HG02588 (cell line): ENCODE results near the gene ALMS1.
"Not testable (repeated sequence)": the region's sequence is repeated elsewhere in the genome, so short reads cannot be mapped to it uniquely, and the experiment has no call there.

Experiments used
- ATAC-seq: cut with Tn5 transposase; IDR thresholded peaks from one replicate; pipeline ENCODE4 v1.9.1; 2021; ENCODE audit warnings: mild to moderate bottlenecking, moderate library complexity; ENCODE audit not compliant: unreplicated experiment

The ALMS1 gene

DNA sequence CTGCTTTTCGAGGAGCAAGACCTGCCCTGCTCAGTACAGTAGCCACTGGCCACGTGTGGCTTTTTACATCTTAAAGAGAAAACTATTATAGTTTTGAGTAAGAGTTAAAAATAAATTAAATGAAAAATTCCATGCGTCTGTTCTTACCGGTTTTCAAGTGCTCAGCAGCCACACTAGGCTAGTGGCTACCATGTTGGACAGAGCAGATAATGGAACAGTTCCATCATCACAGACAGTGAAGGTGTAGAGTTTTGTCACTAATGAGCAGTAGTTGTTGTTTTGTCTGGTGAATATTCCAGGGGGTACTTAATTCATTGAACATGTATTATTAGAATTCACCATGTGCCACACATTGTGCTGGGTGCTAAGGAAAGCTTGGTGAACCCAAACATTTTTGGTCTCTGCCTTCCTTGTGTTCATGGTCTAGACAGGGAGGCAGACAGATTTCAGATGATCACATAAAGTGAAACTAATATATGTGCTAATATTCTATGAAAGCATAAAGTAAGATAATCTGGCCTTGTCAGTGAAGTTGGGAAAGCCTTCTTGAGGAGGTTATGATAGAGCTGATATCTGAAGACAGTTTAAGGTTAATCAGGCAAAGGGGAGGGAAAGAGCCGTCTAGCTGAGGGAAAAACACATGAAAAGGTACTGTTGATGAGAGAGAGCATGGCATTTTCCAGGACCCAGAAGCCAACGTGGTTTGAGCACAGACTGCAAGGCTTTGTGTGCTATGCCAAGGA, 1.4 kb downstream of the ALMS1 start:
- ATAC-seq, result no peak

GRCh38 chr2:73402386-73403103, 16.9 kb downstream of the ALMS1 start:
- no peak for ATAC-seq

DNA sequence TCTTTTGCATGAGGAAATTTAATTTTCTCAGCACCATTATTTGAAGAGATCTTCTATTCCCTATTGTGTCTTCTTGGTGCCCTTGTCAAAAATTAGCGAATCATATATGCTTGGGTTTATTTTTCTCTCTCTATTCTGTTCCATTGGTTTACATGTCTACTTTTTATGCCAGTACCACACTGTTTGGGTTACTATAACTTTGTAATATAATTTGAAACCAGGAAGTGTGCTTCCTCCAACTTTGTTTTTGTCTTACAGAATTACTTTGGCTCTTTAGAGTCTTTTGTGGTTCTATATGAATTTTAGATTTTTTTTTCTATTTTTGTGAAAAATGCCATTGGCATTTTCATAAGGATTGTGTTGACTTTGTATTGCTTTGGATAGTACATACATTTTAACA, 17.6 kb downstream of the ALMS1 start:
- ATAC-seq, result no peak

DNA sequence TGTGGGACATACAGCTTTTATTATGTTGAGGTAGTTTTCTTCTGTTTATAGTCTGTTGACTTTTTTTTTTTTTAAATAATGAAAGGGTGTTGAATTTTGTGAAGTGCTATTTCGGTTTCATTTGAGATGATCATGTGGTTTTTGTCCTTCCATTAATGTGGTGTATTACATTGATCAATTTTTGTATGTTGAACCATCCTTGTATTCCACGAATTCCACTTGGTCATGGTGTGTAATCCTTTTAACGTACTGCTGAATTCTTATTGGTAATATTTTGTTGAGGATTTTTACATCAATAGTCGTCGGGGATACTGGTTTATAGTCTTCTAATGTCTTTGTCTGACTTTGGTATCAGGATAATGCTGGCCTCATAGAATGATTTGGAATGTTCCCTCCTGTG, 18.8 kb downstream of the ALMS1 start:
- ATAC-seq, result no peak

- no peak for ATAC-seq
Measured at GRCh38 chr2:73406996-73407395, 21.4 kb downstream of the ALMS1 start.

DNA sequence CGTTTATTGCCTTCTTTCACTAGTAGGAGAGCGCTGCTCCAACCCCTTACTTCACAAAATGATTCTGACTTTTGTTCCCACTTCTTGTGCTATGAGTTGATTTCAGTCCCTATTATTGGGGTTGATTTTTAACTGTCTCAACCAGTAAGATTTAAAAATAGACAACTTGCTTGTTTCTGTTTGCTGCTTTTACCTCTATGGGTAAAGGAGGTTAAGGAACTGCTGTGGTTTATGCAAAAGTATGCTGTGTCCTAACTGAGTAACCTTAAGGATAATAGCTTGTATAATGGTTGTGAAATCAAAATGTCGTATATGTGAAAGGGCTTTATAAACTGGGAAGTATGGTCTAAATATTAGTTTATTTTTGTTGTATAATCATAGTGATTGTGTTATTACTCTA, 22.6 kb downstream of the ALMS1 start:
- peak; percentile 86 for ATAC-seq

DNA sequence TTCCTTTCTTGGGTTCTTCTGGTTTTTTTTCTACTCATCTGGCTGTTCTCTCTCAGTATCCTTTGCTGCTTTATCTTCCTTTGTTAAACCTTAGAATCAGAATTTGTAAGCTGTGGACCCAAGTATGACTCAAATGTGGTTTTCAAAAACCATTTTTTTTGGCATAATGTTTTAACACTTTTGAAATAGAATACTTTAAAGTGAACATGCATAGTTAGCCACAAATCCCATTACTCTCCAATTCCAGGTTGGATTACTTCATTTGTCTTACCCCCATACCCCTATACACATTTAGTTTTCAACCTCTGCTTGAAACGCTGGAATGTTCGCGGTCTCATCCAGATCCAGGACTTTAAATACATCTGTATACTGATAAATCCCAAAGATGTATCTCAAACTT, 29.1 kb downstream of the ALMS1 start:
- no peak for ATAC-seq

DNA sequence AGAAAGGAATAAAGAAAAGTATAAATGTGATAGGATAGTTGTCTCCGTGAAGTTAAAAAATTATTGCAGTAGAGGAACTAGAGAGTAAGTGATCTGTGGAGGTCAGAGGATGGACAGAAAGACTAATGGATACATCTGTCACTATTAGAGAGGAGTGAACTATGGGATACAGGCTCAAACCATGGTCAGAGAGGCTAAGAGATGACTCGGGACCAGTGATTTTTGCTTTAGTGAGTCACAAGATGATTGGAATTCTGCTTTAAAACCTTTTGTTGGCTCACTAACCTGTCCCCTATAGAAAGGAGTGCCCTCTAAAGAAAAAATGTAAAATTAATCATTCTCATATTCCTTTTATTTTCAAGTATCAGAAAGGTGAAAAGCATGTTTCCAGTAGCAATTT, 30.3 kb downstream of the ALMS1 start:
- ATAC-seq, result no peak

GRCh38 chr2:73418343-73418742, 32.7 kb downstream of the ALMS1 start:
- no peak for ATAC-seq

DNA sequence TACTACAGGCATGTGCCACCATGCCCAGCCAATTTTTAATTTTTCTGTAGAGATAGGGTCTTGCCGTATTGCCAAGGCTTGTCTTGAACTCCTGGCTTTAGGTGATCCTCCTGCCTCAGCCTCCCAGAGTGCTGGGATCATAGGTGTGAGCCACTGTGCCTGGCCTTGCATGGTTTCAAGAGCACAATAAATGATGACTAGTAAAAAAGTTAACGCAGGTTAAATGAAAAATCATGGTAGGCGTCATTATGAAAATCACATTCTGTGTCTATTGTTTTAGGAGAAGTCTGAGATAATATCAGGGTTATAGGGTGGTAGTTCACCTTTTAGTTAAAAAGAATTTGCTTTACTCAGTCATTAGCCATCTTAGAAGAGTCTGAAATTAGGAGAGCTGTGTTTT, 38.3 kb downstream of the ALMS1 start:
- no peak for ATAC-seq

- no peak for ATAC-seq
Measured at GRCh38 chr2:73426176-73426575, 40.5 kb downstream of the ALMS1 start.

GRCh38 chr2:73436019-73436418, 50.4 kb downstream of the ALMS1 start:
- no peak for ATAC-seq

- ATAC-seq, result no peak
Measured at GRCh38 chr2:73444202-73444601, 58.6 kb downstream of the ALMS1 start.

DNA sequence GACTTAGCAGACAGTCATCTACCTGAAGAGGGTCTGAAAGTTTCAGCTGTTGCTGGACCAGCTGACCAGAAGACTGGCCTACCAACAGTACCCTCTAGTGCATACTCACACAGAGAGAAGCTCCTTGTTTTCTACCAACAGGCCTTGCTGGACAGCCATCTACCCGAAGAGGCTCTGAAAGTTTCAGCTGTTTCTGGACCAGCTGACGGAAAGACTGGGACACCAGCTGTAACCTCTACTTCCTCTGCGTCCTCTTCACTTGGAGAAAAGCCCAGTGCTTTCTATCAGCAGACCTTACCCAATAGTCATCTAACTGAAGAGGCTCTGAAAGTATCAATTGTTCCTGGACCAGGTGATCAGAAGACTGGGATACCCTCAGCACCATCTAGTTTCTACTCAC, 63.2 kb downstream of the ALMS1 start:
- no peak for ATAC-seq

DNA sequence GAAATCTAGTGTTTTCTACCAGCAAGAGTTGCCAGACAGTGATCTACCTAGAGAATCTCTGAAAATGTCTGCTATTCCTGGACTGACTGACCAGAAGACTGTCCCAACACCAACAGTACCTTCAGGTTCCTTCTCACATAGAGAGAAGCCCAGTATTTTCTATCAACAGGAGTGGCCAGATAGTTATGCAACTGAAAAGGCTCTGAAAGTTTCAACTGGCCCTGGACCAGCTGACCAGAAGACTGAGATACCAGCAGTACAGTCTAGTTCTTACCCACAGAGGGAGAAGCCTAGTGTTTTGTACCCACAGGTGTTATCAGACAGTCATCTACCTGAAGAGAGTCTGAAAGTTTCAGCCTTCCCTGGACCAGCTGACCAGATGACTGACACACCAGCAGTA, 63.8 kb downstream of the ALMS1 start:
- ATAC-seq, result no peak

DNA sequence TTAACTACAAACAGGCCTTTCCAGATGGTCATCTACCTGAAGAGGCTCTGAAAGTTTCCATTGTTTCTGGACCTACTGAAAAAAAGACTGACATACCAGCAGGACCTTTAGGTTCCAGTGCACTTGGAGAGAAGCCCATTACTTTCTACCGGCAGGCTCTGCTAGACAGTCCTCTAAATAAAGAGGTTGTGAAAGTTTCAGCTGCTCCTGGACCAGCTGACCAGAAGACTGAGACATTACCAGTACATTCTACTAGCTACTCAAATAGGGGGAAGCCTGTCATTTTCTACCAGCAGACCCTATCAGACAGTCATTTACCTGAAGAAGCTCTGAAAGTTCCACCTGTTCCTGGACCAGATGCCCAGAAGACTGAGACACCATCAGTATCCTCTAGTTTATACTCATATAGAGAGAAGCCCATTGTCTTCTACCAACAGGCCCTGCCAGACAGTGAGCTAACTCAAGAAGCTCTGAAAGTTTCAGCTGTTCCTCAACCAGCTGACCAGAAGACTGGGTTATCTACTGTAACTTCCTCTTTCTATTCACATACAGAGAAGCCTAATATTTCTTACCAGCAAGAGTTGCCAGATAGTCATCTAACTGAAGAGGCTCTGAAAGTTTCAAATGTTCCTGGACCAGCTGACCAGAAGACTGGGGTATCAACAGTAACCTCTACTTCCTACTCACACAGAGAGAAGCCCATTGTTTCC, 65.8 kb downstream of the ALMS1 start:
- peak; percentile 95 for ATAC-seq

- ATAC-seq, result no peak
Measured at GRCh38 chr2:73457982-73458381, 72.3 kb downstream of the ALMS1 start.

DNA sequence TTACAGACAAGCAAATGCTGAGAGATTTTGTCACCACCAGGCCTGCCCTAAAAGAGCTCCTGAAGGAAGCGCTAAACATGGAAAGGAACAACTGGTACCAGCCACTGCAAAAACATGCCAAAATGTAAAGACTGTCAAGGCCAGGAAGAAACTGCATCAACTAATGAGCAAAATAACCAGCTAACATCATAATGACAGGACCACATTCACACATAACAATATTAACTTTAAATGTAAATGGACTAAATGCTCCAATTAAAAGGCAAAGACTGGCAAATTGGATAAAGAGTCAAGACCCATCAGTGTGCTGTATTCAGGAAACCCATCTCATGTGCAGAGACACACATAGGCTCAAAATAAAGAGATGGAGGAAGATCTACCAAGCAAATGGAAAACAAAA, 76.8 kb downstream of the ALMS1 start:
- not testable (repeated sequence) for ATAC-seq

- no peak for ATAC-seq
Measured at GRCh38 chr2:73468376-73468775, 82.7 kb downstream of the ALMS1 start.

DNA sequence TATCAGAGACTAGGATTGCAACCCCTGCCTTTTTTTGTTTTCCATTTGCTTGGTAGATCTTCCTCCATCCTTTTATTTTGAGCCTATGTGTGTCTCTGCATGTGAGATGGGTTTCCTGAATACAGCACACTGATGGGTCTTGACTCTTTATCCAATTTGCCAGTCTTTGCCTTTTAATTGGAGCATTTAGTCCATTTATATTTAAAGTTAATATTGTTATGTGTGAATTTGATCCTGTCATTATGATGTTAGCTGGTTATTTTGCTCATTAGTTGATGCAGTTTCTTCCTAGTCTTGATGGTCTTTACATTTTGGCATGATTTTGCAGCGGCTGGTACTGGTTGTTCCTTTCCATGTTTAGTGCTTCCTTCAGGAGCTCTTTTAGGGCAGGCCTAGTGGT, 98.2 kb downstream of the ALMS1 start:
- not testable (repeated sequence) for ATAC-seq

GRCh38 chr2:73487112-73487657, 101.5 kb downstream of the ALMS1 start:
- no peak for ATAC-seq

- no peak for ATAC-seq
Measured at GRCh38 chr2:73488079-73488478, 102.4 kb downstream of the ALMS1 start.
